CD14-positive monocyte (primary cell): ENCODE data around the gene DENND5B. TPM values are rescaled to one million over a fixed set of nuclear protein-coding genes. Genes with fewer than 3 reads are reported as not detected.
A peak's percentile ranks its signal among the peaks of the same experiment; 100 is the strongest.

ENCODE experiments used
- DNase-seq, 3 donors: peaks; one replicate each; pipeline ENCODE4 v3.0.0-alpha.2; 2011 to 2022
- H2AFZ ChIP-seq: 2 replicates; pipeline ENCODE4 v1.6.0; 2012; ENCODE audit warnings: mild to moderate bottlenecking, low read depth, low read length, inconsistent platforms; ENCODE audit not compliant: insufficient read depth, poor library complexity, severe bottlenecking
- H3K27ac ChIP-seq, 2 donors: 1 replicate in 1 of 2; 2 replicates in 1 of 2; pipeline ENCODE4 v1.5.1; 2012 to 2013; ENCODE audit warnings: low read length in 2 of 2, control low read depth in 1 of 2, inconsistent platforms in 1 of 2, low read depth in 1 of 2, mild to moderate bottlenecking in 1 of 2
- H3K27me3 ChIP-seq, 2 donors: one replicate each; pipeline versions ENCODE4 v1.6.0 to v1.6.1; 2011 to 2013; ENCODE audit warnings: low read length in 2 of 2; ENCODE audit not compliant: control insufficient read depth in 2 of 2, insufficient read depth in 2 of 2
- H3K36me3 ChIP-seq, 2 donors: replicated peaks in 1 of 2; 1 replicate in 1 of 2; 2 replicates in 1 of 2; pipeline versions ENCODE4 v1.5.1 to v1.6.1; 2012 to 2013; ENCODE audit warnings: low read length in 2 of 2, control low read depth in 1 of 2, inconsistent platforms in 1 of 2, mild to moderate bottlenecking in 1 of 2; ENCODE audit not compliant: insufficient read depth in 2 of 2, control insufficient read depth in 1 of 2
- H3K4me1 ChIP-seq, 2 donors: 1 replicate in 1 of 2; 2 replicates in 1 of 2; pipeline versions ENCODE4 v1.5.1 to v1.6.1; 2012 to 2013; ENCODE audit warnings: low read length in 2 of 2, control low read depth in 1 of 2, inconsistent platforms in 1 of 2, mild to moderate bottlenecking in 1 of 2, moderate library complexity in 1 of 2; ENCODE audit not compliant: insufficient read depth in 2 of 2, control insufficient read depth in 1 of 2
- H3K4me2 ChIP-seq: replicated peaks from 2 replicates; pipeline ENCODE3; 2012; ENCODE audit warnings: low read length, moderate library complexity, mild to moderate bottlenecking; ENCODE audit not compliant: poor library complexity, severe bottlenecking; ENCODE audit errors: extremely low read depth
- H3K4me3 ChIP-seq, 3 experiments: fragments of 200-600 bp in 1 of 3; sonication (generic) in 1 of 3; replicated peaks in 1 of 3; 1 replicate in 2 of 3; 2 replicates in 1 of 3; pipeline ENCODE4 v1.5.1; 2011 to 2013; ENCODE audit warnings: low read length in 3 of 3, mild to moderate bottlenecking in 3 of 3, control low read depth in 2 of 3, low read depth in 2 of 3, inconsistent platforms in 1 of 3, moderate library complexity in 1 of 3
- H3K79me2 ChIP-seq: 2 replicates; pipeline ENCODE4 v1.6.0; 2012; ENCODE audit warnings: mild to moderate bottlenecking, control low read depth, inconsistent platforms, low read length, moderate library complexity; ENCODE audit not compliant: insufficient read depth
- H3K9ac ChIP-seq: 2 replicates; pipeline ENCODE4 v1.6.0; 2017; ENCODE audit warnings: low read length, mild to moderate bottlenecking; ENCODE audit not compliant: insufficient read depth, poor library complexity, severe bottlenecking
- H3K9me3 ChIP-seq, 2 donors: replicated peaks in 1 of 2; 1 replicate in 1 of 2; 2 replicates in 1 of 2; pipeline versions ENCODE4 v1.5.1 to v1.6.1; 2012 to 2013; ENCODE audit warnings: low read length in 2 of 2, control low read depth in 1 of 2; ENCODE audit not compliant: control insufficient read depth in 1 of 2, insufficient read depth in 1 of 2
- H4K20me1 ChIP-seq: 2 replicates; pipeline ENCODE4 v1.6.0; 2012; ENCODE audit warnings: mild to moderate bottlenecking, low read length, control low read depth, moderate library complexity; ENCODE audit not compliant: insufficient read depth
- H3K27ac Mint-ChIP-seq, 7 donors: one replicate each; pipeline ENCODE4 v1.8.0; 2020; ENCODE audit warnings: mild to moderate bottlenecking in 7 of 7, mixed read lengths in 7 of 7, moderate library complexity in 6 of 7, inconsistent platforms in 2 of 7
- H3K27me3 Mint-ChIP-seq, 3 donors: one replicate each; pipeline ENCODE4 v1.8.0; 2021 to 2022; ENCODE audit warnings: low read depth in 3 of 3, mild to moderate bottlenecking in 3 of 3, mixed read lengths in 3 of 3, moderate library complexity in 3 of 3, inconsistent platforms in 1 of 3
- H3K36me3 Mint-ChIP-seq, 2 donors: one replicate each; pipeline ENCODE4 v1.8.0; 2020; ENCODE audit warnings: mixed read lengths in 2 of 2, inconsistent platforms in 1 of 2, mild to moderate bottlenecking in 1 of 2
- H3K4me1 Mint-ChIP-seq: one replicate; pipeline ENCODE4 v1.8.0; 2020; ENCODE audit warnings: mild to moderate bottlenecking, mixed read lengths
- H3K4me3 Mint-ChIP-seq, 2 donors: one replicate each; pipeline ENCODE4 v1.8.0; 2020; ENCODE audit warnings: mild to moderate bottlenecking in 2 of 2, mixed read lengths in 2 of 2, moderate library complexity in 1 of 2
- H3K9me3 Mint-ChIP-seq, 7 donors: one replicate each; pipeline ENCODE4 v1.8.0; 2020 to 2022; ENCODE audit warnings: mixed read lengths in 7 of 7, mild to moderate bottlenecking in 6 of 7, moderate library complexity in 6 of 7, inconsistent platforms in 2 of 7
- CTCF ChIP-seq: fragments of 200-600 bp; IDR thresholded peaks from one replicate; pipeline ENCODE4 v1.8.0; 2022; ENCODE audit warnings: antibody characterized with exemption, mild to moderate bottlenecking
- WGBS: methylation state at CpG from one replicate; pipeline ENCODE4 v1.1.5; 2013; ENCODE audit warnings: missing lambda C conversion rate; ENCODE audit not compliant: insufficient coverage; 5-methylcytosine and 5-hydroxymethylcytosine counted together
- intact Hi-C, 2 donors: fragments of 100-400 bp; cut with micrococcal nuclease; formaldehyde crosslinking; loops; one replicate each; pipeline versions ENCODE4 v1.15.0 to v1.15.1; 2023
- polyA plus RNA-seq, 3 donors: library from polyadenylated mRNA; depleted of rRNA in 1 of 3; unstranded in 2 of 3; stranded (reverse) in 1 of 3; fragments of 300-500 nt in 2 of 3; fragments of >200 nt in 1 of 3; fragmentation: Illumina TruSeq in 2 of 3; gene quantifications; 1 replicate in 2 of 3; 2 replicates in 1 of 3; pipeline ENCODE4 v1.2.3, GENCODE V29; 2012 to 2021

The DENND5B gene
- polyA plus RNA-seq, 3 donors: 0.23 to 0.36 (median 0.36) TPM

DNA sequence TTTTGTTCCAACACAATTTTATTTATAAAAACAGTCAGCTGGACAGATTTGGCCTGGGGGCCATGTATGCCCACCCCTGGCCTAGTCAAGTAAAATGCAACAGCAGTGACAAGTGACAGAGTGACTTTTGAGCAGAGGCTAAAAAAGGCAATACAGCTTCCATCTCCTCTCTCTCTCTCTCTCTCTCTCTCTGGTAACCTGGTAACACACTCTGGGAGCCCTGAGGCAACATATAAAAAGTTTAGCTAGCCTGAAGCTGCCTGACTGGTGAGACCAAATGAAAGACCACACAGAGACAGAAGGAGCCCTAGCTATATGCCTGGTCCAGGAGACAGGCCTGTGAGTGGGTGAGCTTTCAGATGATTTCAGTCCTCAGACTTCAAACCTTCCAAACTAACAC is 105.4 kb downstream of the DENND5B start:
- H3K36me3 ChIP-seq: no peaks in the 10 kb centered on the region
- no peaks in the 10 kb centered on the region for H3K4me1 Mint-ChIP-seq
- peaks cover 0 to 4% (median 2%) of the 10 kb centered on the region in 3 donors for H3K27me3 Mint-ChIP-seq
- no peak overlapping the region for H3K9ac ChIP-seq
- H3K27ac ChIP-seq: no peak overlapping the region
- H3K9me3 Mint-ChIP-seq: peaks cover 0 to 11% (median 0%) of the 10 kb centered on the region in 7 donors
- no peak for TF ChIP-seq CTCF
- H3K36me3 Mint-ChIP-seq: no peaks in the 10 kb centered on the region
- H2AFZ ChIP-seq: no peak overlapping the region
- DNase-seq: no peak
- intact Hi-C loops: no loop called here
- no peaks in the 10 kb centered on the region for H3K9me3 ChIP-seq
- H3K79me2 ChIP-seq: no peaks in the 10 kb centered on the region
- H3K27ac Mint-ChIP-seq: peak overlapping the region in 1 of 7 donors; percentile 68
- H3K4me3 ChIP-seq: no peak overlapping the region
- H3K4me2 ChIP-seq: no peak overlapping the region
- H3K4me1 ChIP-seq: no peaks in the 10 kb centered on the region
- no peak overlapping the region for H3K4me3 Mint-ChIP-seq
- no peaks in the 10 kb centered on the region for H3K27me3 ChIP-seq
- H4K20me1 ChIP-seq: no peaks in the 10 kb centered on the region

DNA sequence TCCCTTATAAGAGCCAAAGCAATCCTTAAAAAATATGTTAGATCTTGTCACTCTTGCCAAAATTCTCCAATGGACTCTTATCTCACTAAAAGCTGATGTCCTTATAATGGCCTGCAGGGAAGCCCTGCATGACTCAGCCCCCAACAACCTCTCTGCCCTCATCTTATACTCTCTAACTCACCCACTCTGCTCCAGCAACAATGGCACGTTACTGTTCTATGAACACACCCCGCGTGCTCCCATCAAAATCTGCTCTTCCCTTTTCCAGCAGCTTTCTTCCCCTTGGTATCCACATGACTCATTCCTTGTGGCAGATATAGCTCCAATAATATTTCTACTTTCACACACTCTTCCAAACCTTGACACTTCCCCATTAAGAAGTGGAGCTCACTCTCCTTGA is 108.1 kb downstream of the DENND5B start:
- no peak overlapping the region for H3K27ac Mint-ChIP-seq
- no peaks in the 10 kb centered on the region for H3K36me3 Mint-ChIP-seq
- H3K79me2 ChIP-seq: no peaks in the 10 kb centered on the region
- WGBS: no CpG with 5 or more reads among the region's 3 CpGs
- no peak overlapping the region for H2AFZ ChIP-seq
- no peak for DNase-seq
- no peak overlapping the region for H3K4me2 ChIP-seq
- no peaks in the 10 kb centered on the region for H3K36me3 ChIP-seq
- no peak overlapping the region for H3K9ac ChIP-seq
- H3K9me3 Mint-ChIP-seq: peaks cover 0 to 11% (median 0%) of the 10 kb centered on the region in 7 donors
- no peak for TF ChIP-seq CTCF
- H3K4me3 Mint-ChIP-seq: no peak overlapping the region
- no peaks in the 10 kb centered on the region for H3K27me3 ChIP-seq
- peaks cover 0 to 4% (median 0%) of the 10 kb centered on the region in 3 donors for H3K27me3 Mint-ChIP-seq
- no peaks in the 10 kb centered on the region for H4K20me1 ChIP-seq
- no peak overlapping the region for H3K4me3 ChIP-seq
- no peaks in the 10 kb centered on the region for H3K9me3 ChIP-seq
- H3K4me1 ChIP-seq: no peaks in the 10 kb centered on the region
- no peak overlapping the region for H3K27ac ChIP-seq
- peaks cover 11% of the 10 kb centered on the region for H3K4me1 Mint-ChIP-seq
- intact Hi-C loops: no loop called here
